GM21367 (cell line): ENCODE data around the gene RERE.

ENCODE experiments used
- ATAC-seq: cut with Tn5 transposase; IDR thresholded peaks from one replicate; pipeline ENCODE4 v1.9.1; 2021; ENCODE audit not compliant: unreplicated experiment

RERE gene

DNA sequence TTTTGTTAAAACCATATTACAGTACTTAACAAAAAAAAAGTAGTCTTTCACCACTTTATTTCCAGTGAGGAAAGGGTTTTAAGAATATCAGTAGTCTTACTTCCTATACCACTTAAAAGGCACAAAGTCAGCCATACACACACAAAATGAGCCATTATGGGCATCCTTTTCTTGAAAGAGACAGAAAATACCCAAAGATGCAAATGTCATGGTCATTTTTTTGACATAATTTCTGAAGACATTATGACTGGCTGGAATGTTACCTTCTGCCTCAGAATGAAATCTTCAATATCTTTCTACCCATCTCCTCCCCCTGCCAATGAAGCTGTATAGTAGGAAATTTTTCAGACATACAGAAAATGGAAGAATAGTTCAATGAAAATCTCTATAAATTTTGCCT lies 261.9 kb downstream of the RERE start:
- no peak for ATAC-seq

- ATAC-seq: no peak
Measured at GRCh38 chr1:8554956-8555534, 262.4 kb downstream of the RERE start.

DNA sequence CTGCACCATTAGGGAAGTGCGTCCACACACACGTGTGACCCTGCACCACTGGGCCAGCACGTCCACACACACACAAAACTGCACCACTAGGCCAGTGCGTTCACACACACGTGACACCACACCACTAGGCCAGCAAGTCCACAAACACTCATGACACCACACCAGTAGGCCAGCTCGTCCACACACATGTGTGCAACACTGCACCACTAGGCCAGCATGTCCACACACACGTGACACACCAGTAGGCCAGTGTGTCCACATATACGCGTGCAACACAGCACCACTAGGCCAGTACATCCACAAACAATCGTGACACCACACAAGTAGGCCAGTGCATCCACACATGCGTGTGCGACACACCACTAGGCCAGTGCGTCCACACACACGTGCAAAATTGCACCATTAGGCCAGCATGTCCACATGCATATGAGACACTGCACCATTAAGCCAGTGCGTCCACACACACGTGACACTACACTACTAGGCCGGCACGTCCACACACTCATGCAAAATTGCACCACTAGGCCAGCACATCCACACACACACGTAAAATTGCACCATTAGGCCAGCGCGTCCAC lies 264.5 kb downstream of the RERE start:
- ATAC-seq: no peak

DNA sequence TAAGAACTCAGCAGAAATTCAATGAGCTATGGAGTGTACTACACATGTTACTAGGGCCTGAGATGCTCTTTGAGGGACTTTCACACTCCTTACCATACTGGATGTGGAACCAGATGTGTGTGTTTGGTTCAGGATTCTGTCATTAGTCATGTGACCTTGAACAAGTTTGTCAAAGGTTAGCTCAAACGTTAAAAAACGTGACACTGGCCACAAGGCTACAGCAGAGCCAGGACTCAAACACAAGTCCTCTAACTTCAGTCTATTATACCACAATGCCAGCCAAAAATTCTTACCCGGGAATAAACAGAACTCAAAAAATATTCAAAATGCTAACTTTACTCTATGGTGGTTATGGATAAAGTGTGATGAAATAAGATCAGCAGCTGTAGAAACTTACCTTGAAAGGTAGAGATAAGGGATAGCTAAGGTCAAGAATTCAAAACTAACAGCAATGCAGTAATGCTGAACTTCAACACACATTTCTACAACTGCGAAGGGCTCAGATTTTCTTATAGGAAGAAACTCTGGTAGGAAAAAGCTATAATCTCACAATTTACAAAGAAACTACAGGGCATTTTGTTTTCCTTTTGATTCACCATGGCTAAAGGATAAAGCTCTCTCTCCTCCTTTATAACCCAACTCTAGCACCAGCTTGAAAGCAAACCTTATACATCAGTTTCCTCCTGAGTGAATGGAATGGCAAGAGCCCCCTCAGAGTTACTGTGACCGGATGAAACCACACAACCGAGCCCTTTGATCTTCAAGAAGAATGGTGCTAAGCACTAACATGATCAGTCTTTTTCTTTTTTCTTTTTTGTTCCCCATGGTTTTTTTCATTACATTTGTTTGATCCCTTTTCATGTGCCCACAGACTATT lies 265.6 kb downstream of the RERE start:
- ATAC-seq: no peak

DNA sequence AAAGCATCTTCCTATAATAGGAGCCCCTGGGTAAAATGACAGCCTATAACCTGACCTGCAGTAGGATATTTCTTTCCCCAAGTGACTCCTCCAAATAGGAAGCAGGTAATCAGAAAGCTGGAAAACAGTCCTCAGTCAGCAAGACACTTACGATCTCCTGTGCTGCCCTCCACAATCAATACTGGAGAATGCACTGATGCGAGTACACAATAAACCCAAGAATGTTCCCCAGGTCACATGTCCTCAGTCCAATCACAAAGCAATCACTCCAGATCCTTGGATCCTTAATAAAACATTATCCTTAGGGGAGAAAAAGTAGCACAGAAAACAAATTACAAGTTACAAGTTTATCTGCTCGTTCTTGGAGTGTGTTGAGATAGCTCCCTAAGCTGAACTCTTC lies 266.4 kb downstream of the RERE start:
- ATAC-seq: no peak

DNA sequence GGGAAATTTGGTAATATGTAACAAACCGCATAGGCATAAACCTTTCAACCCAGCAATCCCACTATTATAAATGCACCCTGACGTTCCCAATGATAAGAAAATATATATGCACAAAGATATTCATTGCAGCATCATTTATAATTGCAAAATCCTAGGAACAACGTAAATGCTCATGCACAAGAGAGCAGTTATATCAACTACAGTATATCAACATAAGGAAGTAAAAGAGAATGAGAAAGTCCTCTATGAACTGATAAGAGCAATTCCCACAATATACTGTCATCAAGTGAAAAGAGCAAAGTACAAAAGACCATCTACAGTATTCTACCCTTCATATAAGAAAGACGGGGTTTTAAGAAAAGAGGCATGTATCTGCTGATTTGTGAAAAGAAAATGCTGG lies 269.6 kb downstream of the RERE start:
- no peak for ATAC-seq

GRCh38 chr1:8545078-8545477 lies 272.4 kb downstream of the RERE start:
- no peak for ATAC-seq

DNA sequence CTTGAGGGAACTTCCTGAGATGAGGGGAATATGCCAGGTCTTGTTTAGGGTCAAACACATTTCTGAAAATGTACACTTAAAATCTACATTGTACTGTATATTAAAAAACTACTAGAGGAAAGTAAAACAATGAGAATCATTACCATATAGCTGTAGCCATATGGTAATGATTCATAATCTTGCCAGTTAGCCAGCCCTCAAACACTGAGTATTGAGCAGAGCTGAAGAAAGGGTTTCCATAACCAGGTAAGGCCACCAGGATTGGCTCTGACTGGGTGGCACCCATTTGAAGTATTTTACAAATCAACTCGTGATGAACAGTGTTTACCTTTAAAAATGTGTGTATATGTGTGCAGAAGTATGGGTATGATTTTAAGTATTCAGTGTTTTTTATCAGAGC lies 272.8 kb downstream of the RERE start:
- no peak for ATAC-seq

GRCh38 chr1:8543965-8544364 lies 273.5 kb downstream of the RERE start:
- ATAC-seq: no peak

DNA sequence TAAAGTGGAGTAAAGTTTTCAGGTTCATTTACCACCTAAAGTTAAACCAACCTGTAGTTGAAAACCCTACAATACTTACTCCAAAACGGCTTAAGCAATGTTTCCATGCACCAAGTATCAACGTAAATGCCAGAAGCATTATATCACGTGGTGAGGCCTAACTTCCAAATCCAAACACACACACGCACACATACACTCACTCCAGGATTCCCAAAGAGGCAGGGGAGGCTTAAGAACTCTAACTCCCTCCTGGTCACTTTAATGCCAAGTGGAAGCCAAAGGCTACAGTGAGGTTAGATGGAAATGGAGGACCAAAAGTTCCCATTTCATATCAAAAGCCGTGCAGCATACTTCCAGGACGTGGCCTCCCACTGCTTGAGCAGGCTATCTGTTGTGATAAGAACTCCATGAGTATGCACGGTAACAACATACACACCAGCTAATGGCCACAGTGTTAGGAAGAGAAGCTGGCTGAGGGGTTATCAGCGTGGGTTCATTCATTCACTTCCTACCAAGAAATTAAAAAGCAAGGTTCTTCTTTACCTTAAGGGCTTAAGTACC lies 275.4 kb downstream of the RERE start:
- ATAC-seq: no peak

DNA sequence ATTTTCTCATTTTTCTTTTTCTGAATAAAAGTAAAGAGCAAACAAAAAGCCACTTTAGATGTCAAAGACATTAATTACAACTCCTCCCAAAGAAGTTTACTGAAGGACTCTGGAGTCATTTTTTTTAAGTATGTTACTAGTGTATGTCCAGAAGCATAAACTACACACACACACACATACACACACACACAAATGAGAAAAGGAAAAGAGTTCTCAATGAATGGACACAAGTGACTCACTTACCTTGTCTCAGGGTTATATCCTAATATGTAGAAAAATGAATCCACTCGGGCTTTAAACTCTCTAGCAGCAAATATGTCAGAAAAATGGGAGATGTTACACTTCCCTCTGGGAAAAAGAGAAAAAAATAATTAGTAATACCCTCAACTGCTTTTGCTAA lies 276.5 kb downstream of the RERE start:
- ATAC-seq: no peak

DNA sequence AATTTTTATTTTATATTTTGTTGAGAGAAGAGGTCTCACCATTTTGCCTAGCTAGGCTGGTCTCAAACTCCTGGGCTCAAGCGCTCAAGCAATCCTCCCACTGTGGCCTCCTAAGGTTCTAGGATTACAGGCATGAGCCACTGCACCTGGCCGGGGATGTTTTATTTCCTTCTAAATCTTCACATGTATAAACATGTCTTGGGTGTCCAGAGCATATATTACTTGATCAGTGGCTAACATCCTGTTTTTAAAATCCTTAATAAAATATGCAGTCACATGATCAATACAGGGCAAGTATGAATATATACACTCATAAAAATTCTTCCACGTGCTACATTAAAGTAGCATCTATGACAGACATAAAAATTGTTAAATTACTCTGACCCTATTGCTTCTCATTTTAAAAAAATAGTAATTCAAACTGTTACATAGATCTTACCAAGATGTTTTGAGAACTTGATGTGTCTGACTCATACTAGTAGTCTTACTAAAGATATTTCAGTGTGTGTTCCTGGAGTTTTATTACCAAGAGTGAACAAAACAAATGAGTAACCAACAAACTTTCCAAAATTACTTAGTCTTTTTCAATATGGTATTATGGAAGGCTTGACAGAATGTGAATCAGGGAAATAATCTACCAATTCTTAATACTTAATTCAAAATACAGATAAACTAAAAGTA lies 277.0 kb downstream of the RERE start:
- ATAC-seq: no peak

DNA sequence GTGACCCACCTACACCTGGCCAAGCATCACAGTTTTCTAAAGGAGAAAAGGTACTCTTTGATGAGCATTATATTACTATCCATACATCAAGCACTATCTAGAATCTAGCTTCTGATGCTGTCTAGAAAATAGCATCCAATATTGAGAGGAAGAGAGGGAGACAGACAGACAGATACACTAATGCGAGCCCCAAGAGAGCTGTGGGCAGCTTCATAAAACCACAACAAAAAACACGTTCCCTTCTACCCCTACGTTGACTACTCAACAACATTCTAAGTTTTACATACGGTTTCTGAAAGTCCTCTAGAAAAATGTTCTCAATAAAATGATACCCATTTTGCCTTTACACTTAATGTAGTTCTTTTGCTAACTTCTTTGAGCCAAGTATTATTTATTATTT lies 277.8 kb downstream of the RERE start:
- no peak for ATAC-seq

- no peak for ATAC-seq
Measured at GRCh38 chr1:8538502-8538901, 278.9 kb downstream of the RERE start.

DNA sequence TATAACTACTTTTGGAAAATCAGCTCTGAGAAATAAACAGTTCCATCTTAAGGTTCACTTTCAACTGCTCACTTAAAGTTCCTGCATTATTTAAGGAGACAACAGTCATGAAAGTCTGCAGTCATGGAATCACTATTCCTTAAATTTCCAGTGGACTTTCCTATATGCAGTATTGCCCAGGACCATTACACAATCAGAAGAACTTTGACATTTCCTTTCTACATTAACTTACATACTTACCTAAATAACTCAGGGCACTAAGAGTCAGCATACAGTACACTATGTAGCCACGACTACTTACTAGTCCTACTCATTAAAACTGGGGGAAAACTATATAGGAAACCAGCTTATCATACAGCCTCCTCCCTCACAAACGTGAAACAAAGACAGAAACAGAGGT lies 279.4 kb downstream of the RERE start:
- no peak for ATAC-seq

GRCh38 chr1:8536515-8536914 lies 280.9 kb downstream of the RERE start:
- ATAC-seq: no peak

DNA sequence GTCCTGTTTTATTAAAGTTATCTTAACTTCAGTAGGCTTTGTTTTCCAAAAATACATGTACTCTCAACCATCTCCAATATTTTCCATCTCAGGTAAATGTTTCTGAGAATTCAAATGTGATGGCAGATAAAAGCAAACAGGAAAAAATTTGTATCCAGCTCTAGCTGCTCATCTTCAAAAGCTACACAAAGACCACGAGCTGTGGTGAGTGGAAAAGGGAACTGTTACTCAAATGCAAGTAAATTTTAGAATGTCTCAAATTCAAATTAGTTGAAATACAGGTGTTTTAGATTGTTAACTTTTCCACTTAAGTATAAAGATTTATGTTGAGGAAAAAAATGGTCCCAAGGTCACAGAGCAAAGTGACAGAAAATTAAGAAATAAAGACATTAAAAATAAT lies 283.5 kb downstream of the RERE start:
- no peak for ATAC-seq

DNA sequence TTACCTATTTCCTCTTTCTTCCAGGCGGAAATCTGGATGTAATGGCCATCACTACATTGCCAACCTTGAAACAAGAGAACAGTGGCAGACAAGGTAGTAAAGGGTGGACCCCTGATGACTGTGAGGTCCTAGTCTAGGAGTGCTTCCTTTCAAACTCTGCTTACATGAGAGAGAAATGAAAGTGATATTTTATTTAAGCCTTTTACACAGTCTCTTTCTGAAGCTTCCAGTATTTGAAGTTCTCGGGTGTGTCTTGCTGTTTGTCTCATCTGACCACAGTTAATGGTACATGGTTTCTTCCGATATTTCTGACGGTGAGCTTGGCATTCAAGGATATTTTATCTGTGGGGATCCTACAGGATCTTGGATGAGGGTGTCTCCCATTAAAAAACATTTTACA lies 284.3 kb downstream of the RERE start:
- ATAC-seq: peak; percentile 55

- no peak for ATAC-seq
Measured at GRCh38 chr1:8529901-8530300, 287.5 kb downstream of the RERE start.

GRCh38 chr1:8527941-8528340 lies 289.5 kb downstream of the RERE start:
- no peak for ATAC-seq

- peak; percentile 40 for ATAC-seq
Measured at GRCh38 chr1:8525558-8526275, 291.7 kb downstream of the RERE start.
